Esophagus squamous epithelium (tissue), 5 donors: ENCODE data around the gene FGF3. TPM values are rescaled to one million over a fixed set of nuclear protein-coding genes. Genes with fewer than 3 reads are reported as not detected.

ENCODE experiments used
- DNase-seq: peaks from one replicate; lab custom pipeline; 2025; lab: John Stamatoyannopoulos, UW
- H3K27ac ChIP-seq, 4 donors: fragments of 200-600 bp; sonication (generic); one replicate each; pipeline ENCODE4 v1.5.1; 2016 to 2019; ENCODE audit warnings: mild to moderate bottlenecking in 1 of 4
- H3K27me3 ChIP-seq, 4 donors: fragments of 200-600 bp; sonication (generic); 1 replicate in 3 of 4; 2 replicates in 1 of 4; pipeline versions ENCODE4 v1.5.1 to v1.6.0; 2017 to 2021; ENCODE audit warnings: antibody characterized with exemption in 1 of 4
- H3K36me3 ChIP-seq, 3 donors: fragments of 200-600 bp; sonication (generic); one replicate each; pipeline ENCODE4 v1.5.1; 2016 to 2019
- H3K4me1 ChIP-seq, 3 donors: fragments of 200-600 bp; sonication (generic); one replicate each; pipeline ENCODE4 v1.5.1; 2017 to 2019
- H3K4me3 ChIP-seq, 4 donors: fragments of 200-600 bp; sonication (generic); 1 replicate in 3 of 4; 2 replicates in 1 of 4; pipeline ENCODE4 v1.5.1; 2016 to 2019; ENCODE audit warnings: mild to moderate bottlenecking in 2 of 4, moderate library complexity in 1 of 4
- H3K9me3 ChIP-seq, 3 donors: fragments of 200-600 bp; sonication (generic); one replicate each; pipeline ENCODE4 v1.5.1; 2016 to 2019
- CTCF ChIP-seq, 6 experiments: fragments of 450-650 bp in 4 of 6; fragments of 200-600 bp in 2 of 6; sonication (generic) in 2 of 6; IDR thresholded peaks; one replicate each; pipeline ENCODE4 v1.5.1; 2016 to 2019; ENCODE audit warnings: antibody characterized with exemption in 6 of 6, mild to moderate bottlenecking in 4 of 6, moderate library complexity in 4 of 6
- POLR2A ChIP-seq, 4 donors: fragments of 450-650 bp; IDR thresholded peaks; one replicate each; pipeline ENCODE4 v1.6.1; 2017; ENCODE audit warnings: antibody characterized with exemption in 4 of 4, mild to moderate bottlenecking in 4 of 4, moderate library complexity in 3 of 4
- WGBS, 2 donors: methylation state at CpG; one replicate each; pipeline ENCODE4 v1.1.5; 2018; 5-methylcytosine and 5-hydroxymethylcytosine counted together
- intact Hi-C: fragments of 100-400 bp; cut with DNase I; formaldehyde crosslinking; loops from one replicate; pipeline ENCODE4 v1.15.0; 2022
- total RNA-seq, 4 donors: library from RNA; depleted of rRNA; stranded (reverse); fragments of >200 nt; gene quantifications; one replicate each; pipeline ENCODE4 v1.1.0, GENCODE V29; 2016
- donor health status: DM: yes; HTN: yes; CAD: no.

Gene FGF3
- total RNA-seq, 4 donors from 2014 or later: not detected

GRCh38 chr11:69814902-69815301 is 4.3 kb downstream of the FGF3 start:
- TF ChIP-seq POLR2A (IDR thresholded peaks at IDR 0.05): no peak
- TF ChIP-seq CTCF (IDR thresholded peaks at IDR 0.05): no peak
- no peak for DNase-seq
- peaks cover 17 to 100% (median 21%) of the 10 kb centered on the region in 4 donors for H3K27me3 ChIP-seq
- H3K9me3 ChIP-seq: no peaks in the 10 kb centered on the region
- peaks cover 0 to 18% (median 9%) of the 10 kb centered on the region in 3 donors for H3K4me1 ChIP-seq
- intact Hi-C loops: no loop called here
- no peak overlapping the region for H3K27ac ChIP-seq
- H3K4me3 ChIP-seq: no peak overlapping the region
- no peaks in the 10 kb centered on the region for H3K36me3 ChIP-seq

- Histone ChIP-seq H3K4me1 (peaks cover 0 to 18% (median 9%) of the 10 kb centered on the region in 3 donors), H3K27ac (no peak overlapping the region), H3K9me3 (no peaks in the 10 kb centered on the region), H3K36me3 (no peaks in the 10 kb centered on the region), H3K27me3 (peaks cover 15 to 100% (median 19%) of the 10 kb centered on the region in 4 donors), H3K4me3 (no peak overlapping the region)
- intact Hi-C loops: no loop called here
- WGBS, 2 donors: 82 to 87% methylated on average over 3 to 7 of the region's 7 CpGs
- TF ChIP-seq CTCF (IDR thresholded peaks at IDR 0.05) (no peak), POLR2A (IDR thresholded peaks at IDR 0.05) (no peak)
- DNase-seq: no peak
Measured at GRCh38 chr11:69814411-69814810, 4.8 kb downstream of the FGF3 start.

- H3K27me3 ChIP-seq: peaks cover 14 to 100% (median 17%) of the 10 kb centered on the region in 4 donors
- 79 to 88% methylated on average over 2 of the region's 2 CpGs for WGBS, 2 donors
Measured at GRCh38 chr11:69813839-69814238, 5.4 kb downstream of the FGF3 start.

GRCh38 chr11:69812946-69813345 is 6.3 kb downstream of the FGF3 start:
- intact Hi-C loops: no loop called here
- 65 to 80% methylated on average over 2 to 9 of the region's 10 CpGs for WGBS, 2 donors
- peaks cover 0 to 9% (median 8%) of the 10 kb centered on the region in 3 donors for H3K4me1 ChIP-seq
- H3K4me3 ChIP-seq: no peak overlapping the region
- TF ChIP-seq CTCF (IDR thresholded peaks at IDR 0.05) (no peak), POLR2A (IDR thresholded peaks at IDR 0.05) (no peak)
- no peaks in the 10 kb centered on the region for H3K9me3 ChIP-seq
- peaks cover 9 to 100% (median 11%) of the 10 kb centered on the region in 4 donors for H3K27me3 ChIP-seq
- DNase-seq: no peak
- no peaks in the 10 kb centered on the region for H3K36me3 ChIP-seq
- H3K27ac ChIP-seq: no peak overlapping the region

More at GRCh38 chr11:69813839-69814238, 5.4 kb downstream of the FGF3 start:
- no peak for DNase-seq
- no peaks in the 10 kb centered on the region for H3K9me3 ChIP-seq
- TF ChIP-seq CTCF (IDR thresholded peaks at IDR 0.05): no peak
- no peak for TF ChIP-seq POLR2A (IDR thresholded peaks at IDR 0.05)
- no peaks in the 10 kb centered on the region for H3K36me3 ChIP-seq
- no peak overlapping the region for H3K27ac ChIP-seq
- H3K4me3 ChIP-seq: no peak overlapping the region
- intact Hi-C loops: no loop called here
- H3K4me1 ChIP-seq: peaks cover 0 to 18% (median 9%) of the 10 kb centered on the region in 3 donors

- no peaks in the 10 kb centered on the region for H3K36me3 ChIP-seq
- intact Hi-C loops: no loop called here
- no peak for DNase-seq
- H3K9me3 ChIP-seq: no peaks in the 10 kb centered on the region
- WGBS, 2 donors: 100% methylated on average over 2 of the region's 7 CpGs; no CpG with 5 or more reads in 1 of the 2 donors
- TF ChIP-seq CTCF (IDR thresholded peaks at IDR 0.05) (no peak), POLR2A (IDR thresholded peaks at IDR 0.05) (no peak)
- H3K4me1 ChIP-seq: peaks cover 0 to 2% (median under 1%) of the 10 kb centered on the region in 3 donors
- no peak overlapping the region for H3K27ac ChIP-seq
- no peak overlapping the region for H3K4me3 ChIP-seq
- peaks cover 2 to 100% (median 5%) of the 10 kb centered on the region in 4 donors for H3K27me3 ChIP-seq
Measured at GRCh38 chr11:69812256-69812655, 7.0 kb downstream of the FGF3 start.
